Caki2 (cell line): ENCODE results near the gene LSM14A. TPM values are rescaled to one million over a fixed set of nuclear protein-coding genes. Genes with fewer than 3 reads are reported as not detected.
"Not testable (repeated sequence)": the region's sequence is repeated elsewhere in the genome, so short reads cannot be mapped to it uniquely, and the experiment has no call there.

Experiments
- DNase-seq: peaks from one replicate; pipeline ENCODE4 v3.0.0-alpha.2; 2015; ENCODE audit warnings: low read depth
- in situ Hi-C: cut with HindIII; loops from 2 replicates; pipeline ENCODE4 v1.10.0; 2016; ENCODE audit warnings: low sequenced_read_pairs, low pct_unique_long_range_greater_than_20kb, mixed read lengths
- total RNA-seq: library from RNA; depleted of rRNA; stranded (reverse); fragments of >200 nt; shearing (Covaris generic); gene quantifications from 2 replicates; pipeline ENCODE4 v1.2.3, GENCODE V29; 2014; ENCODE audit warnings: low replicate concordance

The LSM14A gene
- total RNA-seq, 1 experiment from 2014 or later: 64.3 TPM

- in situ Hi-C loops: no loop called here
- no peak for DNase-seq
Observed at GRCh38 chr19:34241513-34242337, 69.4 kb downstream of the LSM14A start.

- in situ Hi-C loops, DNase-seq: not testable (repeated sequence)
Observed at GRCh38 chr19:34243138-34243875, 71.0 kb downstream of the LSM14A start.

GRCh38 chr19:34243876-34244578, 71.7 kb downstream of the LSM14A start:
- in situ Hi-C loops: no loop called here
- DNase-seq: no peak

GRCh38 chr19:34244611-34245299, 72.5 kb downstream of the LSM14A start:
- in situ Hi-C loops: no loop called here
- DNase-seq: no peak

DNA sequence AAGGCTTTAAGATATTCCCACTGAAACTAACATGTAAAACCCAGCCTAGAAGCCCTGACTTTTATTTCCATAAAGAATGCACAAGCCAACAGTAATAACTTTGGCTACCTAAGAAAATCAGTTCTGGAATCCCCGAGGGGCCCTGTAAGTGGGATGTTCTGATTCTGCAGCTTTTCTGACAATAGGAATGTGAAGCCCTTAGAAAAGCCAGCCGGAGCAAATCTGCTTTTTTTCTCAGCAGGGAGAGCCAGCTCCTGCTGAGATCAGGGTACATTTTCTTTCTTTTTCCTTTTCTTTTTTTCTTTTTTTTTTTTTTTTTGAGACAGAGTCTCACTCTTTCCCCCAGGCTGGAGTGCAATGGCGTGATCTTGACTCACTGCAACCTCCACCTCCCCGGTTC, 74.0 kb downstream of the LSM14A start:
- DNase-seq: no peak
- in situ Hi-C loops: no loop called here

DNA sequence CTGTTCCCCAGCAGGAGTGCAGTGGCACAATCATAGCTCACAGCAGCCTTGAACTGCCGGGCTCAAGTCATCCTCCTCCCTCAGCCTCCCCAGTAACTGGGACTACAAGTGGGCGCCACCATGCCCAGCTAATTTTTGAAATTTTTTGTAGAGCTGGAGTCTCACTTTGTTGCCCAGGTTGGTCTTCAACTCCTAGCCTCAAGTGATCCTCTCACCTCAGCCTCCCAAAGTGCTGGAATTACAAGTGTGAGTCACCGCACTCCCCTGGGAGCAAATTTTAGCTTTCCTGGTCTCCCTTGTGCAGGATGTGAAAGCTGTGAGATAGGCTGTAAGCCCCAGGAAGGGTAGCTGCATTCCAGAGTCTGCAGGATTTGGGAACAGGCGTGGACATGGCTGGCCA, 76.6 kb downstream of the LSM14A start:
- in situ Hi-C loops: no loop called here
- DNase-seq: no peak

DNA sequence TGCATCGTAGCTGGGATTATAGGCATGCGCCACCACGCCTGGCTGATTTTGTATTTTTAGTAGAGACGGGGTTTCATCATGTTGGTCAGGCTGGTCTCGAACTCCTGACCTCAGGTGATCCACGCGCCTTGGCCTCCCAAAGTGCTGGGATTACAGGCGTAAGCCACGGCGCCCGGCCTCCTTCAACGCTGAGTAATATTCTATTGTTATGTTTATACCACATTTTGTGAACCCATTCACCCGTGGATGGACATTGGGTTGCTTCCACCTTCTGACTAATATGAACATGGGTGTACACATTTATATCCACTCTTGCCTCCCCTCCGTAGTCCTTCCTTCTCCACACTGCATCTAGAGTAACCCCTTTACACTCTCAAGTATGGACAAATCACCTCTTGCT, 80.9 kb downstream of the LSM14A start:
- in situ Hi-C loops, DNase-seq: not testable (repeated sequence)

- DNase-seq, in situ Hi-C loops: not testable (repeated sequence)
Observed at GRCh38 chr19:34253681-34254045, 81.4 kb downstream of the LSM14A start.

GRCh38 chr19:34254046-34254697, 81.9 kb downstream of the LSM14A start, which contains the start of gene GARRE1:
TSS of gene GARRE1 (plus strand) at chr19:34254554. CDS start at chr19:34300474, 45,920 bp downstream.
- in situ Hi-C loops: no loop called here
- DNase-seq: peak; percentile 62

DNA sequence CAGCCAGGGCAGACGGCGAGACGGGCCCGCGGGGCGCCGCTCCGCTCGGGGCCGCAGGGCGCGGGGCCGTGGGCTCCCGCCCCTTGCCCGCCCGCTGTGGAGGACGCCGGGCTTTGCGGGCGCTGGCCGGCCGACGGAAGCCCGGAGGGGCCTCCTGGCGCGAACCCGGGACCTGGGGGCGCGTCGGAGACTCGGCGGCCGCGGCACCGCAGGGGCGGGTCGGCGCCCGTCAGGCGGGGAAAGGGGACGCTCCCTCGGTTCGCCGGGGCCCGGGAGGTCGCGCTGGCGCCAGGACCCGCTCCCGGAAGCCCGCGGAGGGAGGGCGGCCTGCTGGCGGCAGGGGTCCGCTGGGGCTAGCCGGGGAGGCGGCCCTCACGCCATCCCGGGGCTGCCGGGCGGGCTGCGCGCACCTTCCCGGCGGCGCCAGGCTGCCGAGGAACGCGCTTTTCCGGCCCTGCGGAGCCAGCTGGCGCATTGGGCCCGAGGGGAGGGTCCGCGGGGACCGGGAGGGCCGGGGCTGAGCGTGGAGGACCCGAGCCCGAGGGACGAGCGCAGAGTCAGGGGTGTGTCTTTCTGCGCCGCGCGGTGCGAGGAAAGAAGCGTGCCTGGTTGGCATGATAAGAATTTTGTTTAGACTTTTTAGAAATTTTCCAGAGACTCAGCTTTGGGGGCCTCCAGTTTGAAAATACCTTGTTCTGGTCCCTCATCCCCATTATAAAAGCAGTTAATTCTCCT, 82.6 kb downstream of the LSM14A start:
- in situ Hi-C loops: no loop called here
- DNase-seq: no peak

GRCh38 chr19:34255546-34255945, 83.2 kb downstream of the LSM14A start:
- in situ Hi-C loops: no loop called here
- DNase-seq: no peak

DNA sequence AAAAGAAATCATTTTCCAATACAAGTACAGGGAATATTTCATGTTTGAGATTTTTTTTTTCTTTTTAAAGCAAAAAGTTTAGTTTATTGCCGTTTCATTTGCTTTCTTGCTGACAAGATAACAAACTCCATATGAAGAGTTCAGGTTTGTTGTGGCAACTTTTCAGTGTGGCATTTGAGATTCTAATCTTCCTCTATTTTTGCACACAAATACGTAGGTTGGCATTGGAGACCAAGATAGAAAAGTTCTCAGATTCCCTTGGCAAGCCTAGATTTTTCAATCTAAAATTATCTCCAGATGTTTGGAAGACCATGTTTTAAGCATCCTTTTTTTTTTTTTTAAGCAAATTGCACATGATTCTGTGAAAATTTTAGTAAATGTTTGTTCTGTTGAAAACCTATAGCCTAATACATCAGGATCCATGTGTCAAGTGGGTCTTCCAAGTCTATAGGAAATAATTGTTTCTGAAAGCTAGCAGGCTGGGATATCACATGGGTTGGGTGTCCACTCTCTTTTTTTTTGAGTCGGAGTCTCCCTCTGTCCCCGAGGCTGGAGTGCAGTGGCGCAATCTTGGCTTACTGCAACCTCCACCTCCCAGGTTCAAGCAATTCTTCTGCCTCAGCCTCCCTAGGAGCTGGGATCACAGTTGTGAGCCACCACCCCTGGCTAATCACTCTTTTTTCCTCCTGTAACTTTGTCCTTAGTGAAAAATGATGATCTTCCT, 84.7 kb downstream of the LSM14A start:
- no peak for DNase-seq
- in situ Hi-C loops: no loop called here

DNA sequence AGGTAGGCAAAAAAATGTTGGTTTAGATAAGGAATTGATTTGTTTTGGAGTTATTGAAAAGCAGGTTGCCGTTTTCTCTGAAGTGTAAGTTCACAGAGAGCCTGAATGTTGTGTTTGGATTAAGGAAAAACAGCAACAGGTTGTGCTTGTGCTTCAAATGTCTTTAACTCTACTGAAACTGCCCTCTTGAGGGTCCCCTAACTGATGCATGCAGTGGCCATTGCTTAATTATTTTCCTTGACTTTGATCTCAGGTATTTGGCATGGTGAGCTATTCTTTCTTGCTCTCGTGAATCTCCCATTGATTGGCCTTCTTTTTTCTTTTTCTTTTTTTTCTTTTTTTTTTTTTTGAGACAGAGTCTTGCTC, 85.2 kb downstream of the LSM14A start:
- in situ Hi-C loops: no loop called here
- DNase-seq: no peak

- DNase-seq: no peak
- in situ Hi-C loops: no loop called here
Observed at GRCh38 chr19:34259367-34260095, 87.2 kb downstream of the LSM14A start.

- no peak for DNase-seq
- in situ Hi-C loops: no loop called here
Observed at GRCh38 chr19:34260771-34261173, 88.5 kb downstream of the LSM14A start.
